Ovary (tissue), 9 donors: ENCODE results near the gene GALNT17. TPM values are rescaled to one million over a fixed set of nuclear protein-coding genes. Genes with fewer than 3 reads are reported as not detected.

Experiments
- DNase-seq, 5 donors: peaks; one replicate each; pipeline ENCODE4 v3.0.0-alpha.2; 2019 to 2020
- H3K27ac ChIP-seq, 2 donors: fragments of 200-600 bp; one replicate each; pipeline versions ENCODE4 v1.5.1 to v1.8.0; 2019 to 2022
- H3K27me3 ChIP-seq: fragments of 200-600 bp; one replicate; pipeline ENCODE4 v1.8.0; 2022
- H3K36me3 ChIP-seq: fragments of 200-600 bp; sonication (generic); one replicate; pipeline ENCODE4 v1.5.1; 2019
- H3K4me1 ChIP-seq: one replicate; pipeline ENCODE4 v1.8.1; 2013; ENCODE audit warnings: mild to moderate bottlenecking, moderate library complexity; ENCODE audit not compliant: insufficient read depth
- H3K4me3 ChIP-seq: fragments of 200-600 bp; sonication (generic); one replicate; pipeline ENCODE4 v1.5.1; 2017
- H3K9me3 ChIP-seq, 2 donors: fragments of 200-600 bp in 1 of 2; sonication (generic) in 1 of 2; one replicate each; pipeline versions ENCODE4 v1.5.1 to v1.8.1; 2013 to 2019; ENCODE audit warnings: mild to moderate bottlenecking in 1 of 2, moderate library complexity in 1 of 2
- EP300 ChIP-seq: sonication (generic); formaldehyde crosslinking; IDR thresholded peaks from one replicate; pipeline ENCODE4 v1.6.1; 2017; ENCODE audit warnings: antibody characterized with exemption
- POLR2A ChIP-seq: fragments of 450-650 bp; IDR thresholded peaks from one replicate; pipeline ENCODE4 v1.6.1; 2017; ENCODE audit warnings: antibody characterized with exemption, mild to moderate bottlenecking, moderate library complexity
- WGBS, 3 donors: extraction: QIAGEN DNeasy Blood & Tissue Kit in 1 of 3; methylation state at CpG; one replicate each; pipeline versions ENCODE4 v1.1.5 to v1.1.7; 2013 to 2017; 5-methylcytosine and 5-hydroxymethylcytosine counted together
- intact Hi-C, 4 donors: fragments of 100-400 bp; cut with DNase I; formaldehyde crosslinking; loops; one replicate each; pipeline versions ENCODE4 v1.11.0 to v1.15.1; 2022 to 2023
- polyA plus RNA-seq, 2 donors: library from polyadenylated mRNA; stranded (reverse); fragments of 200-250 nt in 1 of 2; fragments of 350-450 nt in 1 of 2; fragmentation: Illumina TruSeq in 1 of 2; extraction: RNeasy Lipid Tissue Mini Kit (QIAGEN cat#74804) in 1 of 2; gene quantifications; one replicate each; pipeline ENCODE4 v1.2.3, GENCODE V29; 2013 to 2014
- total RNA-seq, 7 donors: library from RNA; depleted of rRNA in 2 of 7; stranded (reverse); fragments of >200 nt in 2 of 7; fragmentation: NEBNext Ultra II Directional in 3 of 7; extraction: Animal tissue kit (Norgen Biotek cat#: 25700) in 3 of 7; gene quantifications; one replicate each; pipeline versions ENCODE4 v1.1.0 to v1.2.4, GENCODE V29; 2016 to 2023
- TF ChIP-seq, protein P1 (sequence below), 3 donors: fragments of 450-650 bp in 2 of 3; fragments of 200-600 bp in 1 of 3; IDR thresholded peaks; one replicate each; pipeline versions ENCODE4 v1.5.1 to v1.8.0; 2016 to 2022; ENCODE audit warnings: antibody characterized with exemption in 3 of 3, mild to moderate bottlenecking in 1 of 3
- donor health status: DM: no; HTN: no; CAD: no; lungs with moderate emphysema.
- donor health status: DM: no; HTN: no; CAD: no.
- donor health status: Bipolar disorder and iron deficiency.
- donor health status: DM: yes; HTN: yes; CAD: no.
- donor health status: DM: no; HTN: no; CAD: no.
- donor health status: DM: yes; HTN: yes; CAD: no.

Gene GALNT17
- total and polyA plus RNA-seq, 9 donors, result 13.4 to 90.1 (median 57.1) TPM

DNA sequence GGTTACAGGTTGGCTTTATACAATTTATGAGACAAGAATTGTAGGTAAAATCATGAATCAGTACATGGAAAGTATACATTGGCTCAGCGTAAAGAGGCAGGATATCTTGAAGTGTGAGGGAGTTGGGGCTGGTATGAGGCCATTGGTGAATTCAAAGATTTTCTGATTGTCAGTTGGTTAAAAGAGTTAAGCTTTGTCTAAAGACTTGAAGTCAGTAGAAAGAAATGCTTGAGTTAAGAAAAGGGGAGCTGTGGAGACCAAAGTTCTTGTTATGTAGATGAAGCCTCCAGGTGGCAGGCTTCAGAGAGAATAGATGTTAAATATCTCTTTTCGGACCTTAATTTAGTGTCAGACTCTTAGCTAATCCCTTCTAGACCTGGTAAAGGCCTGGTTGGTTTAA lies 341.0 kb downstream of the GALNT17 start:
- no peaks in the 10 kb centered on the region for H3K36me3 ChIP-seq
- H3K27ac ChIP-seq, result no peak overlapping the region
- no peaks in the 10 kb centered on the region for H3K4me1 ChIP-seq
- no peak overlapping the region for H3K4me3 ChIP-seq
- TF ChIP-seq, protein P1, sequence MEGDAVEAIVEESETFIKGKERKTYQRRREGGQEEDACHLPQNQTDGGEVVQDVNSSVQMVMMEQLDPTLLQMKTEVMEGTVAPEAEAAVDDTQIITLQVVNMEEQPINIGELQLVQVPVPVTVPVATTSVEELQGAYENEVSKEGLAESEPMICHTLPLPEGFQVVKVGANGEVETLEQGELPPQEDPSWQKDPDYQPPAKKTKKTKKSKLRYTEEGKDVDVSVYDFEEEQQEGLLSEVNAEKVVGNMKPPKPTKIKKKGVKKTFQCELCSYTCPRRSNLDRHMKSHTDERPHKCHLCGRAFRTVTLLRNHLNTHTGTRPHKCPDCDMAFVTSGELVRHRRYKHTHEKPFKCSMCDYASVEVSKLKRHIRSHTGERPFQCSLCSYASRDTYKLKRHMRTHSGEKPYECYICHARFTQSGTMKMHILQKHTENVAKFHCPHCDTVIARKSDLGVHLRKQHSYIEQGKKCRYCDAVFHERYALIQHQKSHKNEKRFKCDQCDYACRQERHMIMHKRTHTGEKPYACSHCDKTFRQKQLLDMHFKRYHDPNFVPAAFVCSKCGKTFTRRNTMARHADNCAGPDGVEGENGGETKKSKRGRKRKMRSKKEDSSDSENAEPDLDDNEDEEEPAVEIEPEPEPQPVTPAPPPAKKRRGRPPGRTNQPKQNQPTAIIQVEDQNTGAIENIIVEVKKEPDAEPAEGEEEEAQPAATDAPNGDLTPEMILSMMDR (IDR thresholded peaks at IDR 0.05), result no peak
- TF ChIP-seq EP300 (no peak), POLR2A (no peak)
- no peak for DNase-seq
- intact Hi-C loops, result no loop called here
- 87 to 93% (median 89%) methylated on average over 2 of the region's 2 CpGs for WGBS, 3 donors
- H3K9me3 ChIP-seq, result no peaks in the 10 kb centered on the region
- H3K27me3 ChIP-seq, result no peaks in the 10 kb centered on the region

DNA sequence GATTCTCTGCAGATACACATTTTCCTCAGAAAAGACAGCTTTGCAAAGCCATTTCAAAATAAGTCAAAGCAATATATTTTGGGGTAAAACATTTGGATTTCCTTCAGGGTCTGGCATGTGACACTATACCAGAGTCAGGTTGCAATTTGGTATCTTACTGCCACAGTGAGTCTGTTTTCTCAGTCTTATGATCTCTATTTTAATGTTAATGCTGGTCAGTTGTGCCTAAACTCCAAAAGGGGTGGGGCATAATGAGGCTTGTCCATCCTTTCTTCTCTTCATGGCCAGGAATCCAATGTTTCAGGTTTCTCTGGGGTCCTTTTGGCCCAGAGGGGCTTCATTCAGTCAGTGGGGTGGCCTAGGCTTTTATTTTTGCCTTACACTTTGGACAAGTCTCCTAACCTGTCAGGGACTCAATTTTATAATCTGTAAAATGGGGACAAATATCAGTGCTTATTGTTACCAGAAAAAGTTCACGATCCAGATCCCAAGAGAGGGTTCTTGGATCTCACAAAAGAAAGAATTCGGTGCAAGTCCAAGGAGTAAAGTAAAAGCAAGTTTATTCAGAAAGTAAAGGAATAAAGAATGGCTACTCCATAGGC lies 341.5 kb downstream of the GALNT17 start:
- TF ChIP-seq, protein P1 (IDR thresholded peaks at IDR 0.05), result no peak
- TF ChIP-seq EP300 (no peak), POLR2A (no peak)
- H3K27ac ChIP-seq, result no peak overlapping the region
- WGBS, 3 donors, result 76 to 96% (median 87%) methylated on average over 2 of the region's 2 CpGs
- H3K36me3 ChIP-seq, result no peaks in the 10 kb centered on the region
- H3K4me3 ChIP-seq, result no peak overlapping the region
- intact Hi-C loops, result no loop called here
- DNase-seq, result no peak
- H3K27me3 ChIP-seq, result no peaks in the 10 kb centered on the region
- H3K9me3 ChIP-seq, result no peaks in the 10 kb centered on the region
- no peaks in the 10 kb centered on the region for H3K4me1 ChIP-seq

GRCh38 chr7:71477441-71477840 lies 345.5 kb downstream of the GALNT17 start:
- no peak for TF ChIP-seq EP300
- Histone ChIP-seq H3K4me3 (no peak overlapping the region), H3K36me3 (no peaks in the 10 kb centered on the region), H3K4me1 (no peaks in the 10 kb centered on the region), H3K27ac (no peak overlapping the region), H3K27me3 (no peaks in the 10 kb centered on the region), H3K9me3 (no peaks in the 10 kb centered on the region)
- 47 to 54% (median 50%) methylated on average over 7 of the region's 7 CpGs for WGBS, 3 donors
- DNase-seq, result no peak
- intact Hi-C loops, result no loop called here

DNA sequence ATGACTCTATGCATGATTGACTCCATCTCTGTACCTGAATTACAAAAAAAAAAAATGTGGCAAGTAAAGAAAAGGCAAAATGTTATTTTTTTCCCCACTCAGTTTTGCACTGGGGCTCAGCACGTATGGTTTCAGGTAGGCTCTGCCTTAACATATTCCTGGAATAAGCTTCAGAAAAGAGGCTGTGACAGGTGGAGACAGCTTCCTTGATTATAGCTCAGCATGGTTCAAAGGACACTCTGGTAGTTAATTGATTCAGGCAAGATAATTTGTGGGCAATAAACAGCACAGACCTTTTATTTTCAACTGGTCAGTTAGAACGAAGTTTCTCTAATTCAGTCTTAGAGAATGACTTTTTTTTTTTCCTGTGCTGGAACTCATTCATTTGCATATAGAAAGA lies 347.3 kb downstream of the GALNT17 start:
- H3K27me3 ChIP-seq, result no peaks in the 10 kb centered on the region
- H3K9me3 ChIP-seq, result no peaks in the 10 kb centered on the region
- H3K27ac ChIP-seq, result no peak overlapping the region
- H3K4me1 ChIP-seq, result no peaks in the 10 kb centered on the region
- DNase-seq, result no peak
- TF ChIP-seq EP300 (no peak), POLR2A (no peak)
- TF ChIP-seq, protein P1 (IDR thresholded peaks at IDR 0.05), result no peak
- H3K4me3 ChIP-seq, result no peak overlapping the region
- H3K36me3 ChIP-seq, result no peaks in the 10 kb centered on the region
- WGBS, 3 donors, result 74 to 86% (median 79%) methylated on average over 2 of the region's 2 CpGs
- intact Hi-C loops, result no loop called here

- Histone ChIP-seq H3K4me3 (no peak overlapping the region), H3K4me1 (no peaks in the 10 kb centered on the region), H3K27me3 (no peaks in the 10 kb centered on the region), H3K9me3 (no peaks in the 10 kb centered on the region), H3K36me3 (no peaks in the 10 kb centered on the region), H3K27ac (no peak overlapping the region)
- TF ChIP-seq, protein P1 (IDR thresholded peaks at IDR 0.05), result no peak
- WGBS, 3 donors, result 90 to 99% (median 94%) methylated on average over 2 of the region's 2 CpGs
- intact Hi-C loops, result no loop called here
- DNase-seq, result no peak
These were observed 348.8 kb downstream of the GALNT17 start for GRCh38 chr7:71480791-71481190.
